Measurements from ENCODE around the gene CRYBG3. TPM values are rescaled to one million over a fixed set of nuclear protein-coding genes. Genes with fewer than 3 reads are reported as not detected.

CRYBG3 gene
- total and polyA plus RNA-seq, 2 of the 13 experiments (the other 11 are each of a cell fraction or from before 2014, with no cell fraction given): 3.8 to 15.9 TPM

DNA sequence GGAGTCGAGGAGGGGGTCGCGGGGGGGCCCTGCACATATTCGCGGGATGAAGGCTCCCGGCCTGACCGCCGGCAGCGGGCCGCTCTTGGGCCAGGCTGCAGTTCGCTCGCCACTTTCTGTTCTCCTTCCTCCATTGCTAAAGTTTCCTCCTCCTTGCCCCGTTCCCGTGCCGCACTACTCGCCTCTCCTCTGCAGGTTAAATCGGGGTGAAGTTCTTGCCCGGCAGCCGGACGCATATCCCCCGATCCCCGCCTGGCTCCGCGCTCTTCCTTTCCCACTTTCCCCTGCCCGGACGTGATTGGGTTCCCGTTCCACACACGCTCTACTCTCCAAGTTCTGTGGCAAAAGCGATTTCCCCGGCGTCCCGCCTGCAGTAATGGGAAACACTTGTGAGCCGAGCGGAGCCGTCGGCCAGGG is 556 bp downstream of the CRYBG3 start (continued):
- TF ChIP-seq HOXA9 (CRISPR knock-in tag; IDR thresholded peaks at IDR 0.05; ENCODE audit: borderline replicate concordance): 0 out of 2 replicates have a peak, but pooled peaks have one; percentile 53
- TF ChIP-seq RXRA (CRISPR knock-in tag; IDR thresholded peaks at IDR 0.05): peak; percentile 12; the same call in 1 of the 2 replicates
- no peak for TF ChIP-seq ZNF251 (CRISPR knock-in tag; IDR thresholded peaks at IDR 0.05)
- TF ChIP-seq ZNF430 (CRISPR knock-in tag; IDR thresholded peaks at IDR 0.05): 0 out of 2 replicates have a peak, but pooled peaks have one; percentile 13
- TF ChIP-seq ZNF564 (CRISPR knock-in tag; IDR thresholded peaks at IDR 0.05): 0 out of 2 replicates have a peak, but pooled peaks have one; percentile 4
- peak; percentile 45; the same call in 1 of the 2 replicates for TF ChIP-seq ZFX (CRISPR knock-in tag; IDR thresholded peaks at IDR 0.05; ENCODE audit: low read depth)
- 0 out of 2 replicates have a peak, but pooled peaks have one; percentile 74 for TF ChIP-seq PATZ1 (CRISPR knock-in tag; IDR thresholded peaks at IDR 0.05)
- peak; percentile 9 to 58; a peak in 3 of 4 replicates for TF ChIP-seq HMGXB4 (CRISPR knock-in tag; IDR thresholded peaks at IDR 0.05; ENCODE audit: borderline replicate concordance in 1 of 2, low read depth in 1 of 2)
- peak; percentile 65; the same call in 1 of the 2 replicates for TF ChIP-seq ZNF333 (CRISPR knock-in tag; IDR thresholded peaks at IDR 0.05; ENCODE audit: borderline replicate concordance)
- TF ChIP-seq ZBTB20 (CRISPR knock-in tag; IDR thresholded peaks at IDR 0.05; ENCODE audit: borderline replicate concordance, low read depth): no peak
- TF ChIP-seq ZSCAN30 (CRISPR knock-in tag; IDR thresholded peaks at IDR 0.05): 0 out of 2 replicates have a peak, but pooled peaks have one; percentile 10
- TF ChIP-seq KDM3A (CRISPR knock-in tag; IDR thresholded peaks at IDR 0.05; ENCODE audit: low read depth): 0 out of 2 replicates have a peak, but pooled peaks have one; percentile 16
- peak; percentile 57; the same call in 1 of the 2 replicates for TF ChIP-seq SNAI1 (CRISPR knock-in tag; IDR thresholded peaks at IDR 0.05; ENCODE audit: borderline replicate concordance)
- TF ChIP-seq ZNF816 (CRISPR knock-in tag; IDR thresholded peaks at IDR 0.05; ENCODE audit: borderline replicate concordance): no peak
- TF ChIP-seq ZNF547 (CRISPR knock-in tag; IDR thresholded peaks at IDR 0.05): peak; percentile 29
- TF ChIP-seq HDAC1 (CRISPR knock-in tag; IDR thresholded peaks at IDR 0.05): peak; percentile 22; the same call in 1 of the 2 replicates
- TF ChIP-seq ZNF160 (CRISPR knock-in tag; IDR thresholded peaks at IDR 0.05): 0 out of 2 replicates have a peak, but pooled peaks have one; percentile 1
- peak; percentile 55; the same call in 1 of the 2 replicates for TF ChIP-seq ZNF598 (CRISPR knock-in tag; IDR thresholded peaks at IDR 0.05; ENCODE audit: borderline replicate concordance)
- peak; percentile 54; the same call in 1 of the 2 replicates for TF ChIP-seq KMT2B (CRISPR knock-in tag; IDR thresholded peaks at IDR 0.05)
- peak; percentile 40 for TF ChIP-seq AGO2 (optimal IDR thresholded peaks at IDR 0.05; ENCODE audit: low read depth, low read length)
- no peak for TF ChIP-seq MAZ (IDR thresholded peaks at IDR 0.05; ENCODE audit: borderline replicate concordance, low read depth, low read length)
- 0 out of 2 replicates have a peak, but pooled peaks have one; percentile 17 for TF ChIP-seq MAZ (CRISPR knock-in tag; IDR thresholded peaks at IDR 0.05; ENCODE audit: low read depth)
- no peak for TF ChIP-seq ZNF678 (CRISPR knock-in tag; IDR thresholded peaks at IDR 0.05)
- TF ChIP-seq SOX6 (IDR thresholded peaks at IDR 0.05): no peak
- peak; percentile 11; the same call in 1 of the 2 replicates for TF ChIP-seq SOX6 (CRISPR knock-in tag; IDR thresholded peaks at IDR 0.05)
- TF ChIP-seq PCBP1 (IDR thresholded peaks at IDR 0.05; ENCODE audit: borderline replicate concordance, low read depth, low read length): 0 out of 2 replicates have a peak, but pooled peaks have one; percentile 71
- peak; percentile 11; the same call in 1 of the 2 replicates for TF ChIP-seq ZNF543 (CRISPR knock-in tag; IDR thresholded peaks at IDR 0.05)
- 0 out of 2 replicates have a peak, but pooled peaks have one; percentile 4 for TF ChIP-seq ZNF230 (CRISPR knock-in tag; IDR thresholded peaks at IDR 0.05)
